Loucy (cell line): Measurements from ENCODE around the gene ACAP2.

Experiments
- H2AFZ ChIP-seq: fragments of 200-600 bp; sonication (generic); 2 replicates; pipeline ENCODE4 v1.6.0; 2016; ENCODE audit warnings: antibody characterized with exemption, mild to moderate bottlenecking, low read length, moderate library complexity
- H3F3A ChIP-seq: fragments of 200-600 bp; 2 replicates; pipeline ENCODE4 v1.6.0; 2016; ENCODE audit warnings: antibody characterized with exemption, low read depth, mild to moderate bottlenecking
- H3K27me3 ChIP-seq: fragments of 200-600 bp; sonication (generic); 2 replicates; pipeline ENCODE4 v1.6.1; 2014; ENCODE audit warnings: low read length, mild to moderate bottlenecking; ENCODE audit not compliant: insufficient read depth, poor library complexity, severe bottlenecking
- H3K36me3 ChIP-seq: fragments of 200-600 bp; sonication (generic); 2 replicates; pipeline ENCODE4 v1.6.1; 2016; ENCODE audit warnings: low read length; ENCODE audit not compliant: insufficient read depth
- H3K4me1 ChIP-seq: fragments of 200-600 bp; sonication (generic); 2 replicates; pipeline ENCODE4 v1.5.1; 2014; ENCODE audit warnings: low read length, mild to moderate bottlenecking; ENCODE audit not compliant: insufficient read depth, poor library complexity, severe bottlenecking
- H3K4me2 ChIP-seq: fragments of 200-600 bp; sonication (generic); 2 replicates; pipeline ENCODE4 v1.6.0; 2014; ENCODE audit warnings: antibody characterized with exemption, low read length, low read depth, mild to moderate bottlenecking; ENCODE audit not compliant: poor library complexity, severe bottlenecking
- H3K4me3 ChIP-seq: fragments of 200-600 bp; sonication (generic); 2 replicates; pipeline ENCODE4 v1.5.1; 2014; ENCODE audit warnings: low read length, mild to moderate bottlenecking, mixed read lengths; ENCODE audit not compliant: poor library complexity, severe bottlenecking
- H3K79me2 ChIP-seq: fragments of 200-600 bp; sonication (generic); 2 replicates; pipeline ENCODE4 v1.6.1; 2014; ENCODE audit warnings: low read length; ENCODE audit not compliant: insufficient read depth
- H3K9ac ChIP-seq: fragments of 200-600 bp; sonication (generic); 2 replicates; pipeline ENCODE4 v1.6.0; 2014; ENCODE audit warnings: mild to moderate bottlenecking, low read depth, low read length, moderate library complexity; ENCODE audit not compliant: poor library complexity, severe bottlenecking
- H3K9me2 ChIP-seq: fragments of 200-600 bp; sonication (generic); replicated peaks from 2 replicates; pipeline ENCODE4 v1.6.1; 2016; ENCODE audit warnings: low read depth, low read length, mixed read lengths
- H3K9me3 ChIP-seq: fragments of 200-600 bp; sonication (generic); 2 replicates; pipeline ENCODE4 v1.6.1; 2014; ENCODE audit warnings: mild to moderate bottlenecking, antibody characterized with exemption, low read length, low read depth; ENCODE audit not compliant: insufficient read depth
- H4K20me1 ChIP-seq: fragments of 200-600 bp; sonication (generic); 2 replicates; pipeline ENCODE4 v1.6.0; 2014; ENCODE audit warnings: antibody characterized with exemption, low read length, mild to moderate bottlenecking; ENCODE audit not compliant: insufficient read depth, poor library complexity, severe bottlenecking
- CTCF ChIP-seq: fragments of 200-600 bp; sonication (generic); conservative IDR thresholded peaks from 2 replicates; pipeline ENCODE4 v1.5.1; 2014; ENCODE audit warnings: mild to moderate bottlenecking, antibody characterized with exemption, low read length
- EZH2phosphoT487 ChIP-seq: fragments of 200-600 bp; IDR thresholded peaks from 2 replicates; pipeline ENCODE4 v1.6.1; 2018; ENCODE audit warnings: antibody characterized with exemption, mild to moderate bottlenecking, moderate library complexity, borderline replicate concordance

The ACAP2 gene

GRCh38 chr3:195246581-195246995, 196.2 kb downstream of the ACAP2 start:
- Histone ChIP-seq H3F3A (no peaks in the 10 kb centered on the region), H3K4me3 (no peak overlapping the region), H4K20me1 (no peaks in the 10 kb centered on the region), H3K9me2 (no peaks in the 10 kb centered on the region), H2AFZ (no peak overlapping the region), H3K4me2 (no peak overlapping the region), H3K9me3 (no peaks in the 10 kb centered on the region), H3K9ac (no peak overlapping the region), H3K4me1 (peaks cover 19% of the 10 kb centered on the region), H3K36me3 (peaks cover 23% of the 10 kb centered on the region; the same call in 1 of the 2 replicates), H3K79me2 (peaks cover 70% of the 10 kb centered on the region), H3K27me3 (no peaks in the 10 kb centered on the region)
- TF ChIP-seq EZH2phosphoT487 (no peak), CTCF (no peak)

GRCh38 chr3:195245531-195245951, 197.3 kb downstream of the ACAP2 start:
- Histone ChIP-seq H2AFZ (no peak overlapping the region), H3K9me2 (no peaks in the 10 kb centered on the region), H3K4me1 (peaks cover 9% of the 10 kb centered on the region), H3K79me2 (peaks cover 68% of the 10 kb centered on the region), H3K27me3 (no peaks in the 10 kb centered on the region), H3F3A (no peaks in the 10 kb centered on the region), H4K20me1 (no peaks in the 10 kb centered on the region), H3K9me3 (no peaks in the 10 kb centered on the region), H3K4me3 (no peak overlapping the region), H3K36me3 (peaks cover 23% of the 10 kb centered on the region; the same call in 1 of the 2 replicates), H3K4me2 (no peak overlapping the region), H3K9ac (no peak overlapping the region)
- TF ChIP-seq CTCF, result no peak
- TF ChIP-seq EZH2phosphoT487, result no peak

- TF ChIP-seq CTCF (no peak), EZH2phosphoT487 (no peak)
- Histone ChIP-seq H3K4me2 (no peak overlapping the region), H3K9me2 (no peaks in the 10 kb centered on the region), H3K79me2 (peaks cover 44% of the 10 kb centered on the region), H3K9me3 (no peaks in the 10 kb centered on the region; the same call in 1 of the 2 replicates), H3F3A (no peaks in the 10 kb centered on the region), H3K4me1 (peaks cover 16% of the 10 kb centered on the region), H4K20me1 (no peaks in the 10 kb centered on the region), H2AFZ (no peak overlapping the region), H3K4me3 (no peak overlapping the region), H3K27me3 (no peaks in the 10 kb centered on the region), H3K9ac (no peak overlapping the region), H3K36me3 (peaks cover 23% of the 10 kb centered on the region; the same call in 1 of the 2 replicates)
Measured at GRCh38 chr3:195241592-195242355, 201.0 kb downstream of the ACAP2 start.
